ENCODE results near the gene PLXNB2.
A peak's percentile ranks its signal among the peaks of the same experiment; 100 is the strongest.

PLXNB2 gene

GRCh38 chr22:50312371-50312770 lies 4.9 kb upstream of the PLXNB2 start:
- DNase-seq (ENCODE audit: low spot score): no peak

GRCh38 chr22:50311606-50312351 lies 4.3 kb upstream of the PLXNB2 start:
- no peak for DNase-seq (ENCODE audit: low spot score)

GRCh38 chr22:50310949-50311444 lies 3.6 kb upstream of the PLXNB2 start:
- no peak for DNase-seq (ENCODE audit: low spot score)

- no peak for DNase-seq (ENCODE audit: low spot score)
Measured at GRCh38 chr22:50310031-50310722, 2.7 kb upstream of the PLXNB2 start.

- DNase-seq (ENCODE audit: low spot score): no peak
Measured at GRCh38 chr22:50309601-50309991, 2.1 kb upstream of the PLXNB2 start.

- no peak for DNase-seq (ENCODE audit: low spot score)
Measured at GRCh38 chr22:50308986-50309600, 1.6 kb upstream of the PLXNB2 start.

- DNase-seq (ENCODE audit: low spot score): no peak
Measured at GRCh38 chr22:50308597-50308935, 1.1 kb upstream of the PLXNB2 start.

- no peak for DNase-seq (ENCODE audit: low spot score)
Measured at GRCh38 chr22:50307890-50308596, 597 bp upstream of the PLXNB2 start.

- peak; percentile 10 for DNase-seq (ENCODE audit: low spot score)
Measured at GRCh38 chr22:50305923-50306566, 1.4 kb downstream of the PLXNB2 start.

- no peak for DNase-seq (ENCODE audit: low spot score)
Measured at GRCh38 chr22:50305393-50305922, 2.0 kb downstream of the PLXNB2 start.

- DNase-seq (ENCODE audit: low spot score): no peak
Measured at GRCh38 chr22:50304528-50305392, 2.7 kb downstream of the PLXNB2 start.

GRCh38 chr22:50303848-50304527 lies 3.5 kb downstream of the PLXNB2 start:
- DNase-seq (ENCODE audit: low spot score): no peak

GRCh38 chr22:50303515-50303847 lies 4.0 kb downstream of the PLXNB2 start:
- DNase-seq (ENCODE audit: low spot score): no peak

GRCh38 chr22:50302564-50302963 lies 4.9 kb downstream of the PLXNB2 start:
- DNase-seq (ENCODE audit: low spot score): no peak

- no peak for DNase-seq (ENCODE audit: low spot score)
Measured at GRCh38 chr22:50302041-50302541, 5.4 kb downstream of the PLXNB2 start.

- no peak for DNase-seq (ENCODE audit: low spot score)
Measured at GRCh38 chr22:50301581-50301991, 5.9 kb downstream of the PLXNB2 start.

- no peak for DNase-seq (ENCODE audit: low spot score)
Measured at GRCh38 chr22:50300620-50301257, 6.7 kb downstream of the PLXNB2 start.

- no peak for DNase-seq (ENCODE audit: low spot score)
Measured at GRCh38 chr22:50299785-50300619, 7.4 kb downstream of the PLXNB2 start.

Data from activated CD4-positive, alpha-beta T cell treated with anti-CD3 and anti-CD28 coated beads, Interleukin-2, Interleukin-4, amounts not matched to agents 100 ng/mL and 50 ng/mL, durations not matched to agents 16 hours and 8 hours (primary cell).